NB4 (cell line): Measurements from ENCODE around the gene YARS1.

Experiments used
- MAX ChIP-seq: IDR thresholded peaks from 2 replicates; pipeline ENCODE4 v1.6.1; 2011; ENCODE audit warnings: low read depth, low read length
- POLR2A ChIP-seq: IDR thresholded peaks from 2 replicates; pipeline ENCODE4 v1.6.1; 2011; ENCODE audit warnings: mild to moderate bottlenecking; ENCODE audit not compliant: insufficient read length; ENCODE audit errors: extremely low read depth
- TF ChIP-seq, protein P1 (sequence below): IDR thresholded peaks from one replicate; pipeline ENCODE4 v1.5.1; 2012; ENCODE audit warnings: low read depth, low read length

- TF ChIP-seq, protein P1, sequence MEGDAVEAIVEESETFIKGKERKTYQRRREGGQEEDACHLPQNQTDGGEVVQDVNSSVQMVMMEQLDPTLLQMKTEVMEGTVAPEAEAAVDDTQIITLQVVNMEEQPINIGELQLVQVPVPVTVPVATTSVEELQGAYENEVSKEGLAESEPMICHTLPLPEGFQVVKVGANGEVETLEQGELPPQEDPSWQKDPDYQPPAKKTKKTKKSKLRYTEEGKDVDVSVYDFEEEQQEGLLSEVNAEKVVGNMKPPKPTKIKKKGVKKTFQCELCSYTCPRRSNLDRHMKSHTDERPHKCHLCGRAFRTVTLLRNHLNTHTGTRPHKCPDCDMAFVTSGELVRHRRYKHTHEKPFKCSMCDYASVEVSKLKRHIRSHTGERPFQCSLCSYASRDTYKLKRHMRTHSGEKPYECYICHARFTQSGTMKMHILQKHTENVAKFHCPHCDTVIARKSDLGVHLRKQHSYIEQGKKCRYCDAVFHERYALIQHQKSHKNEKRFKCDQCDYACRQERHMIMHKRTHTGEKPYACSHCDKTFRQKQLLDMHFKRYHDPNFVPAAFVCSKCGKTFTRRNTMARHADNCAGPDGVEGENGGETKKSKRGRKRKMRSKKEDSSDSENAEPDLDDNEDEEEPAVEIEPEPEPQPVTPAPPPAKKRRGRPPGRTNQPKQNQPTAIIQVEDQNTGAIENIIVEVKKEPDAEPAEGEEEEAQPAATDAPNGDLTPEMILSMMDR, result no peak
- no peak for TF ChIP-seq MAX
- TF ChIP-seq POLR2A, result no peak
These were observed 10.1 kb downstream of the YARS1 start for GRCh38 chr1:32806910-32807523.
